ENCODE results near the gene ZNF213. TPM values are rescaled to one million over a fixed set of nuclear protein-coding genes. Genes with fewer than 3 reads are reported as not detected.

The ZNF213 gene
- total and polyA plus RNA-seq, 2 experiments from 2014 or later = 2.9 to 10.4 TPM

DNA sequence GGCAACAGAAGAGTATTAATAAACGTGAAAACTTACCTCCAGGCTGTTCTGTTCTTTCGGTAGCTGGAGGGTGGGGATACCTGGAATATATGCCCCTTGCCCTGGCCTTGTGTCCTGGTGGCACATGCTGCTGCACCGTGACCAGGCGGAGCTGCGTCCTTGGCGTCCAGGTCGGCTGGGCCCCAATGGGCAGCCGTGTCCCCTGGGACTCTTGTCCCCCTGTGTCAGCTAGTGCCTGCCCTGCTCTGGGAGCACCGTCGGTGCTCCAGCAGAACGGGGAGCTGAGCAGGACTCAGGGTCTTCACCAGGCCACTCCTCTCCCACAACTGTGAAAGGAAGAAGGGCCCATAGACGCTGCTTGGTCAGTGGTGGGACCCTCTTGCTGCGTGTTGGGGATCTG, 7.9 kb downstream of the ZNF213 start:
- no peak for DNase-seq (ENCODE audit: low spot score)
- Mint-ChIP-seq H3K9me3 (peaks cover 3% of the 10 kb centered on the region; the same call in 2 of the 3 replicates), H3K27ac (no peak overlapping the region), H3K36me3 (ENCODE audit: low read depth) (peaks cover 6% of the 10 kb centered on the region), H3K4me1 (peaks cover 5% of the 10 kb centered on the region; the same call in 1 of the 3 replicates), H3K27me3 (ENCODE audit: insufficient read depth, low read depth, poor library complexity) (peaks cover 17% of the 10 kb centered on the region), H3K4me3 (no peak overlapping the region)
- Histone ChIP-seq H3K4me3 (no peak overlapping the region), H3K79me2 (replicated peaks; ENCODE audit: insufficient read depth) (no peaks in the 10 kb centered on the region), H3K4me2 (no peak overlapping the region), H3K27ac (ENCODE audit: low read depth) (no peak overlapping the region), H3K36me3 (ENCODE audit: insufficient read depth) (no peaks in the 10 kb centered on the region; the same call in 1 of the 2 replicates), H2AFZ (no peak overlapping the region), H3F3A (replicated peaks; ENCODE audit: low read depth) (0 out of 2 replicates have a peak, but pooled peaks cover 5% of the 10 kb centered on the region), H3K27me3 (ENCODE audit: insufficient read depth) (peaks cover 3% of the 10 kb centered on the region; the same call in 1 of the 2 replicates), H3K9me2 (ENCODE audit: insufficient read depth) (no peaks in the 10 kb centered on the region), H3K4me1 (ENCODE audit: insufficient read depth) (no peaks in the 10 kb centered on the region), H4K20me1 (replicated peaks; ENCODE audit: insufficient read depth) (no peaks in the 10 kb centered on the region)
- TF ChIP-seq EZH2 (IDR thresholded peaks at IDR 0.05; ENCODE audit: low read depth, unreplicated experiment) (no peak), ZNF331 (CRISPR knock-in tag; IDR thresholded peaks at IDR 0.05; ENCODE audit: low read depth) (no peak), ZNF114 (CRISPR knock-in tag; IDR thresholded peaks at IDR 0.05) (no peak), STAT1 (IDR thresholded peaks at IDR 0.05; ENCODE audit: unreplicated experiment) (no peak), NANOG (IDR thresholded peaks at IDR 0.05; ENCODE audit: borderline replicate concordance) (no peak), POLR2AphosphoS5 (IDR thresholded peaks at IDR 0.05; ENCODE audit: low read depth) (no peak), EZH2phosphoT487 (IDR thresholded peaks at IDR 0.05; ENCODE audit: unreplicated experiment) (no peak), JUNB (IDR thresholded peaks at IDR 0.05; ENCODE audit: unreplicated experiment) (no peak), CREB1 (CRISPR knock-in tag; IDR thresholded peaks at IDR 0.05; ENCODE audit: low read depth) (no peak), REST (IDR thresholded peaks at IDR 0.05; ENCODE audit: unreplicated experiment) (no peak)
- TF ChIP-seq, protein P1, sequence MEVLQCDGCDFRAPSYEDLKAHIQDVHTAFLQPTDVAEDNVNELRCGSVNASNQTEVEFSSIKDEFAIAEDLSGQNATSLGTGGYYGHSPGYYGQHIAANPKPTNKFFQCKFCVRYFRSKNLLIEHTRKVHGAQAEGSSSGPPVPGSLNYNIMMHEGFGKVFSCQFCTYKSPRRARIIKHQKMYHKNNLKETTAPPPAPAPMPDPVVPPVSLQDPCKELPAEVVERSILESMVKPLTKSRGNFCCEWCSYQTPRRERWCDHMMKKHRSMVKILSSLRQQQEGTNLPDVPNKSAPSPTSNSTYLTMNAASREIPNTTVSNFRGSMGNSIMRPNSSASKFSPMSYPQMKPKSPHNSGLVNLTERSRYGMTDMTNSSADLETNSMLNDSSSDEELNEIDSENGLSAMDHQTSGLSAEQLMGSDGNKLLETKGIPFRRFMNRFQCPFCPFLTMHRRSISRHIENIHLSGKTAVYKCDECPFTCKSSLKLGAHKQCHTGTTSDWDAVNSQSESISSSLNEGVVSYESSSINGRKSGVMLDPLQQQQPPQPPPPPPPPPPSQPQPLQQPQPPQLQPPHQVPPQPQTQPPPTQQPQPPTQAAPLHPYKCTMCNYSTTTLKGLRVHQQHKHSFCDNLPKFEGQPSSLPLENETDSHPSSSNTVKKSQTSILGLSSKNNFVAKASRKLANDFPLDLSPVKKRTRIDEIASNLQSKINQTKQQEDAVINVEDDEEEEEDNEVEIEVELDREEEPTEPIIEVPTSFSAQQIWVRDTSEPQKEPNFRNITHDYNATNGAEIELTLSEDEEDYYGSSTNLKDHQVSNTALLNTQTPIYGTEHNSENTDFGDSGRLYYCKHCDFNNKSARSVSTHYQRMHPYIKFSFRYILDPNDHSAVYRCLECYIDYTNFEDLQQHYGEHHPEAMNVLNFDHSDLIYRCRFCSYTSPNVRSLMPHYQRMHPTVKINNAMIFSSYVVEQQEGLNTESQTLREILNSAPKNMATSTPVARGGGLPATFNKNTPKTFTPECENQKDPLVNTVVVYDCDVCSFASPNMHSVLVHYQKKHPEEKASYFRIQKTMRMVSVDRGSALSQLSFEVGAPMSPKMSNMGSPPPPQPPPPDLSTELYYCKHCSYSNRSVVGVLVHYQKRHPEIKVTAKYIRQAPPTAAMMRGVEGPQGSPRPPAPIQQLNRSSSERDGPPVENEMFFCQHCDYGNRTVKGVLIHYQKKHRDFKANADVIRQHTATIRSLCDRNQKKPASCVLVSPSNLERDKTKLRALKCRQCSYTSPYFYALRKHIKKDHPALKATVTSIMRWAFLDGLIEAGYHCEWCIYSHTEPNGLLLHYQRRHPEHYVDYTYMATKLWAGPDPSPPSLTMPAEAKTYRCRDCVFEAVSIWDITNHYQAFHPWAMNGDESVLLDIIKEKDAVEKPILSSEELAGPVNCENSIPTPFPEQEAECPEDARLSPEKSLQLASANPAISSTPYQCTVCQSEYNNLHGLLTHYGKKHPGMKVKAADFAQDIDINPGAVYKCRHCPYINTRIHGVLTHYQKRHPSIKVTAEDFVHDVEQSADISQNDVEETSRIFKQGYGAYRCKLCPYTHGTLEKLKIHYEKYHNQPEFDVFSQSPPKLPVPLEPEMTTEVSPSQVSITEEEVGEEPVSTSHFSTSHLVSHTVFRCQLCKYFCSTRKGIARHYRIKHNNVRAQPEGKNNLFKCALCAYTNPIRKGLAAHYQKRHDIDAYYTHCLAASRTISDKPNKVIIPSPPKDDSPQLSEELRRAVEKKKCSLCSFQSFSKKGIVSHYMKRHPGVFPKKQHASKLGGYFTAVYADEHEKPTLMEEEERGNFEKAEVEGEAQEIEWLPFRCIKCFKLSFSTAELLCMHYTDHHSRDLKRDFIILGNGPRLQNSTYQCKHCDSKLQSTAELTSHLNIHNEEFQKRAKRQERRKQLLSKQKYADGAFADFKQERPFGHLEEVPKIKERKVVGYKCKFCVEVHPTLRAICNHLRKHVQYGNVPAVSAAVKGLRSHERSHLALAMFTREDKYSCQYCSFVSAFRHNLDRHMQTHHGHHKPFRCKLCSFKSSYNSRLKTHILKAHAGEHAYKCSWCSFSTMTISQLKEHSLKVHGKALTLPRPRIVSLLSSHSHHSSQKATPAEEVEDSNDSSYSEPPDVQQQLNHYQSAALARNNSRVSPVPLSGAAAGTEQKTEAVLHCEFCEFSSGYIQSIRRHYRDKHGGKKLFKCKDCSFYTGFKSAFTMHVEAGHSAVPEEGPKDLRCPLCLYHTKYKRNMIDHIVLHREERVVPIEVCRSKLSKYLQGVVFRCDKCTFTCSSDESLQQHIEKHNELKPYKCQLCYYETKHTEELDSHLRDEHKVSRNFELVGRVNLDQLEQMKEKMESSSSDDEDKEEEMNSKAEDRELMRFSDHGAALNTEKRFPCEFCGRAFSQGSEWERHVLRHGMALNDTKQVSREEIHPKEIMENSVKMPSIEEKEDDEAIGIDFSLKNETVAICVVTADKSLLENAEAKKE (CRISPR knock-in tag; IDR thresholded peaks at IDR 0.05) = no peak
- TF ChIP-seq, protein P2, sequence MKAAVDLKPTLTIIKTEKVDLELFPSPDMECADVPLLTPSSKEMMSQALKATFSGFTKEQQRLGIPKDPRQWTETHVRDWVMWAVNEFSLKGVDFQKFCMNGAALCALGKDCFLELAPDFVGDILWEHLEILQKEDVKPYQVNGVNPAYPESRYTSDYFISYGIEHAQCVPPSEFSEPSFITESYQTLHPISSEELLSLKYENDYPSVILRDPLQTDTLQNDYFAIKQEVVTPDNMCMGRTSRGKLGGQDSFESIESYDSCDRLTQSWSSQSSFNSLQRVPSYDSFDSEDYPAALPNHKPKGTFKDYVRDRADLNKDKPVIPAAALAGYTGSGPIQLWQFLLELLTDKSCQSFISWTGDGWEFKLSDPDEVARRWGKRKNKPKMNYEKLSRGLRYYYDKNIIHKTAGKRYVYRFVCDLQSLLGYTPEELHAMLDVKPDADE (IDR thresholded peaks at IDR 0.05) = no peak
- TF ChIP-seq, protein P3, sequence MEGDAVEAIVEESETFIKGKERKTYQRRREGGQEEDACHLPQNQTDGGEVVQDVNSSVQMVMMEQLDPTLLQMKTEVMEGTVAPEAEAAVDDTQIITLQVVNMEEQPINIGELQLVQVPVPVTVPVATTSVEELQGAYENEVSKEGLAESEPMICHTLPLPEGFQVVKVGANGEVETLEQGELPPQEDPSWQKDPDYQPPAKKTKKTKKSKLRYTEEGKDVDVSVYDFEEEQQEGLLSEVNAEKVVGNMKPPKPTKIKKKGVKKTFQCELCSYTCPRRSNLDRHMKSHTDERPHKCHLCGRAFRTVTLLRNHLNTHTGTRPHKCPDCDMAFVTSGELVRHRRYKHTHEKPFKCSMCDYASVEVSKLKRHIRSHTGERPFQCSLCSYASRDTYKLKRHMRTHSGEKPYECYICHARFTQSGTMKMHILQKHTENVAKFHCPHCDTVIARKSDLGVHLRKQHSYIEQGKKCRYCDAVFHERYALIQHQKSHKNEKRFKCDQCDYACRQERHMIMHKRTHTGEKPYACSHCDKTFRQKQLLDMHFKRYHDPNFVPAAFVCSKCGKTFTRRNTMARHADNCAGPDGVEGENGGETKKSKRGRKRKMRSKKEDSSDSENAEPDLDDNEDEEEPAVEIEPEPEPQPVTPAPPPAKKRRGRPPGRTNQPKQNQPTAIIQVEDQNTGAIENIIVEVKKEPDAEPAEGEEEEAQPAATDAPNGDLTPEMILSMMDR (conservative IDR thresholded peaks at IDR 0.05; ENCODE audit: low read depth in 2 of 2) = no peak
- no peak for ATAC-seq
